Stimulated activated CD8-positive, alpha-beta memory T cell treated with anti-CD3 and anti-CD28 coated beads, Interleukin-4, amount 100 ng/mL, for 4 hours (primary cell): Measurements from ENCODE around the gene SLC24A4.

Source experiments
- DNase-seq, 2 donors: peaks; one replicate each; pipeline ENCODE4 v3.0.0-alpha.2; 2020; ENCODE audit warnings: low read depth in 2 of 2, low spot score in 1 of 2

The SLC24A4 gene

GRCh38 chr14:92362781-92363235 is 39.8 kb downstream of the SLC24A4 start:
- DNase-seq: no peak

- DNase-seq: no peak
Observed at GRCh38 chr14:92366237-92366636, 43.3 kb downstream of the SLC24A4 start.

GRCh38 chr14:92368001-92368400 is 45.0 kb downstream of the SLC24A4 start:
- no peak for DNase-seq

- no peak for DNase-seq
Observed at GRCh38 chr14:92369097-92369496, 46.1 kb downstream of the SLC24A4 start.

GRCh38 chr14:92372230-92372629 is 49.3 kb downstream of the SLC24A4 start:
- no peak for DNase-seq

GRCh38 chr14:92373336-92373735 is 50.4 kb downstream of the SLC24A4 start:
- DNase-seq: no peak

- DNase-seq: no peak
Observed at GRCh38 chr14:92380131-92380530, 57.2 kb downstream of the SLC24A4 start.

- no peak for DNase-seq
Observed at GRCh38 chr14:92380582-92380981, 57.6 kb downstream of the SLC24A4 start.

- no peak for DNase-seq
Observed at GRCh38 chr14:92382677-92383076, 59.7 kb downstream of the SLC24A4 start.

- no peak for DNase-seq
Observed at GRCh38 chr14:92383805-92384204, 60.8 kb downstream of the SLC24A4 start.

GRCh38 chr14:92384461-92385133 is 61.6 kb downstream of the SLC24A4 start:
- DNase-seq: no peak

GRCh38 chr14:92385561-92385960 is 62.6 kb downstream of the SLC24A4 start:
- no peak for DNase-seq

GRCh38 chr14:92386165-92386564 is 63.2 kb downstream of the SLC24A4 start:
- DNase-seq: no peak

GRCh38 chr14:92386637-92387036 is 63.7 kb downstream of the SLC24A4 start:
- DNase-seq: no peak

GRCh38 chr14:92387578-92387977 is 64.6 kb downstream of the SLC24A4 start:
- DNase-seq: no peak

GRCh38 chr14:92389598-92390158 is 66.7 kb downstream of the SLC24A4 start:
- DNase-seq: no peak

- no peak for DNase-seq
Observed at GRCh38 chr14:92391726-92392125, 68.8 kb downstream of the SLC24A4 start.

GRCh38 chr14:92392711-92393110 is 69.7 kb downstream of the SLC24A4 start:
- no peak for DNase-seq

GRCh38 chr14:92397150-92397952 is 74.4 kb downstream of the SLC24A4 start:
- DNase-seq: no peak

- no peak for DNase-seq
Observed at GRCh38 chr14:92397953-92398564, 75.1 kb downstream of the SLC24A4 start.

- no peak for DNase-seq
Observed at GRCh38 chr14:92398888-92399636, 76.1 kb downstream of the SLC24A4 start.
